IPS-18a (cell line): ENCODE results near the gene SHANK1.

Experiments
- H3K27ac ChIP-seq: one replicate; pipeline ENCODE4 v1.5.1; 2013; ENCODE audit warnings: low read length
- H3K27me3 ChIP-seq: one replicate; pipeline ENCODE4 v1.6.1; 2013; ENCODE audit warnings: mild to moderate bottlenecking, low read length; ENCODE audit not compliant: control insufficient read depth, insufficient read depth
- H3K36me3 ChIP-seq: one replicate; pipeline ENCODE4 v1.6.1; 2013; ENCODE audit warnings: low read depth, low read length; ENCODE audit not compliant: control insufficient read depth
- H3K4me1 ChIP-seq: one replicate; pipeline ENCODE4 v1.6.1; 2013; ENCODE audit warnings: low read depth, low read length; ENCODE audit not compliant: control insufficient read depth
- H3K4me3 ChIP-seq: one replicate; pipeline ENCODE4 v1.5.1; 2013; ENCODE audit warnings: low read length
- H3K9ac ChIP-seq: one replicate; pipeline ENCODE4 v1.6.1; 2013; ENCODE audit warnings: mild to moderate bottlenecking, low read length, moderate library complexity
- H3K9me3 ChIP-seq: one replicate; pipeline ENCODE4 v1.6.1; 2013; ENCODE audit warnings: low read depth, low read length; ENCODE audit not compliant: control insufficient read depth

The SHANK1 gene

GRCh38 chr19:50636317-50637085, 83.1 kb downstream of the SHANK1 start:
- peaks cover 10% of the 10 kb centered on the region for H3K9me3 ChIP-seq
- no peak overlapping the region for H3K4me3 ChIP-seq
- H3K4me1 ChIP-seq, result no peaks in the 10 kb centered on the region
- peaks cover 5% of the 10 kb centered on the region for H3K27me3 ChIP-seq
- no peak overlapping the region for H3K27ac ChIP-seq
- H3K9ac ChIP-seq, result no peak overlapping the region
- H3K36me3 ChIP-seq, result no peaks in the 10 kb centered on the region

GRCh38 chr19:50633973-50634372, 85.6 kb downstream of the SHANK1 start:
- Histone ChIP-seq H3K27me3 (peaks cover 5% of the 10 kb centered on the region), H3K36me3 (no peaks in the 10 kb centered on the region), H3K4me3 (no peak overlapping the region), H3K27ac (no peak overlapping the region), H3K9ac (no peak overlapping the region), H3K4me1 (no peaks in the 10 kb centered on the region), H3K9me3 (peaks cover 10% of the 10 kb centered on the region)

- no peak overlapping the region for H3K9ac ChIP-seq
Measured at GRCh38 chr19:50633359-50633758, 86.2 kb downstream of the SHANK1 start.

GRCh38 chr19:50632151-50632835, 87.3 kb downstream of the SHANK1 start:
- peaks cover 10% of the 10 kb centered on the region for H3K9me3 ChIP-seq
- H3K9ac ChIP-seq, result no peak overlapping the region
- no peak overlapping the region for H3K27ac ChIP-seq

More at GRCh38 chr19:50633359-50633758, 86.2 kb downstream of the SHANK1 start:
- peaks cover 10% of the 10 kb centered on the region for H3K9me3 ChIP-seq
- H3K4me3 ChIP-seq, result no peak overlapping the region
- H3K4me1 ChIP-seq, result no peaks in the 10 kb centered on the region
- H3K27me3 ChIP-seq, result peaks cover 2% of the 10 kb centered on the region
- H3K36me3 ChIP-seq, result no peaks in the 10 kb centered on the region
- H3K27ac ChIP-seq, result no peak overlapping the region

GRCh38 chr19:50629801-50630200, 89.8 kb downstream of the SHANK1 start:
- Histone ChIP-seq H3K9me3 (peaks cover 6% of the 10 kb centered on the region), H3K9ac (no peak overlapping the region), H3K4me1 (no peaks in the 10 kb centered on the region), H3K27ac (no peak overlapping the region), H3K4me3 (no peak overlapping the region), H3K36me3 (no peaks in the 10 kb centered on the region), H3K27me3 (no peaks in the 10 kb centered on the region)

More at GRCh38 chr19:50632151-50632835, 87.3 kb downstream of the SHANK1 start:
- no peaks in the 10 kb centered on the region for H3K36me3 ChIP-seq
- no peaks in the 10 kb centered on the region for H3K27me3 ChIP-seq
- no peaks in the 10 kb centered on the region for H3K4me1 ChIP-seq
- H3K4me3 ChIP-seq, result no peak overlapping the region

- no peak overlapping the region for H3K27ac ChIP-seq
- no peak overlapping the region for H3K9ac ChIP-seq
- peaks cover 3% of the 10 kb centered on the region for H3K9me3 ChIP-seq
- H3K36me3 ChIP-seq, result no peaks in the 10 kb centered on the region
- no peaks in the 10 kb centered on the region for H3K4me1 ChIP-seq
- no peak overlapping the region for H3K4me3 ChIP-seq
- no peaks in the 10 kb centered on the region for H3K27me3 ChIP-seq
Measured at GRCh38 chr19:50629194-50629593, 90.4 kb downstream of the SHANK1 start.

- no peaks in the 10 kb centered on the region for H3K27me3 ChIP-seq
- no peak overlapping the region for H3K9ac ChIP-seq
Measured at GRCh38 chr19:50628551-50628950, 91.1 kb downstream of the SHANK1 start.

GRCh38 chr19:50628146-50628545, 91.5 kb downstream of the SHANK1 start:
- H3K27me3 ChIP-seq, result no peaks in the 10 kb centered on the region
- no peaks in the 10 kb centered on the region for H3K4me1 ChIP-seq

More at GRCh38 chr19:50628551-50628950, 91.1 kb downstream of the SHANK1 start:
- Histone ChIP-seq H3K4me1 (no peaks in the 10 kb centered on the region), H3K4me3 (no peak overlapping the region), H3K27ac (no peak overlapping the region), H3K36me3 (no peaks in the 10 kb centered on the region), H3K9me3 (no peaks in the 10 kb centered on the region)

GRCh38 chr19:50626795-50627194, 92.8 kb downstream of the SHANK1 start:
- no peaks in the 10 kb centered on the region for H3K4me1 ChIP-seq
- H3K36me3 ChIP-seq, result no peaks in the 10 kb centered on the region
- H3K4me3 ChIP-seq, result no peak overlapping the region
- no peak overlapping the region for H3K27ac ChIP-seq
- H3K9ac ChIP-seq, result no peak overlapping the region
- no peaks in the 10 kb centered on the region for H3K27me3 ChIP-seq
- no peaks in the 10 kb centered on the region for H3K9me3 ChIP-seq

More at GRCh38 chr19:50628146-50628545, 91.5 kb downstream of the SHANK1 start:
- no peak overlapping the region for H3K4me3 ChIP-seq
- no peak overlapping the region for H3K27ac ChIP-seq
- H3K36me3 ChIP-seq, result no peaks in the 10 kb centered on the region
- H3K9ac ChIP-seq, result no peak overlapping the region
- H3K9me3 ChIP-seq, result no peaks in the 10 kb centered on the region

- Histone ChIP-seq H3K36me3 (no peaks in the 10 kb centered on the region), H3K27ac (no peak overlapping the region), H3K9me3 (no peaks in the 10 kb centered on the region), H3K4me1 (no peaks in the 10 kb centered on the region), H3K9ac (no peak overlapping the region), H3K4me3 (no peak overlapping the region), H3K27me3 (no peaks in the 10 kb centered on the region)
Measured at GRCh38 chr19:50626011-50626410, 93.6 kb downstream of the SHANK1 start.

- no peaks in the 10 kb centered on the region for H3K4me1 ChIP-seq
- no peak overlapping the region for H3K9ac ChIP-seq
- H3K27ac ChIP-seq, result no peak overlapping the region
- H3K9me3 ChIP-seq, result no peaks in the 10 kb centered on the region
- H3K27me3 ChIP-seq, result no peaks in the 10 kb centered on the region
- H3K36me3 ChIP-seq, result no peaks in the 10 kb centered on the region
- H3K4me3 ChIP-seq, result no peak overlapping the region
Measured at GRCh38 chr19:50624949-50625600, 94.5 kb downstream of the SHANK1 start.
